ENCODE data around the gene BMPR1B.

DNA sequence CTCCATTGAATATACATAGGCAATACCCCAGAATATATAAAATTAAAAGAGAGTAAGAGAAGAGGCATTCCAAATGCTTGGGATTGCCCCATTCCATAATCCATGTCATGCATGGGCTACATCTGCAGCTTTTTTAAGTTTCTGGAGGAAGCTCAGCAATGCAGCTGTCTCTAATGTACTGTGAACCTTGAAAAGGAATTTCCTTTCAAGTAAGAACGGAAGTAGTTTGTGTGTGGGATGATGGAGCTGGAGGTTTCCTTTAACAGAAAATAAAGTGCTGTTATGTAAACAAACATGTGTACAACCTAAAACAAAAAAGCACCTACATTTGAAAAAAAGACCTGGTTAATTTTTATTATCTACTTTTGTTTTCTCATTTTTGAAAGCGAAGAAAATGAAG is 303.5 kb downstream of the BMPR1B start:
- TF ChIP-seq, protein P1, sequence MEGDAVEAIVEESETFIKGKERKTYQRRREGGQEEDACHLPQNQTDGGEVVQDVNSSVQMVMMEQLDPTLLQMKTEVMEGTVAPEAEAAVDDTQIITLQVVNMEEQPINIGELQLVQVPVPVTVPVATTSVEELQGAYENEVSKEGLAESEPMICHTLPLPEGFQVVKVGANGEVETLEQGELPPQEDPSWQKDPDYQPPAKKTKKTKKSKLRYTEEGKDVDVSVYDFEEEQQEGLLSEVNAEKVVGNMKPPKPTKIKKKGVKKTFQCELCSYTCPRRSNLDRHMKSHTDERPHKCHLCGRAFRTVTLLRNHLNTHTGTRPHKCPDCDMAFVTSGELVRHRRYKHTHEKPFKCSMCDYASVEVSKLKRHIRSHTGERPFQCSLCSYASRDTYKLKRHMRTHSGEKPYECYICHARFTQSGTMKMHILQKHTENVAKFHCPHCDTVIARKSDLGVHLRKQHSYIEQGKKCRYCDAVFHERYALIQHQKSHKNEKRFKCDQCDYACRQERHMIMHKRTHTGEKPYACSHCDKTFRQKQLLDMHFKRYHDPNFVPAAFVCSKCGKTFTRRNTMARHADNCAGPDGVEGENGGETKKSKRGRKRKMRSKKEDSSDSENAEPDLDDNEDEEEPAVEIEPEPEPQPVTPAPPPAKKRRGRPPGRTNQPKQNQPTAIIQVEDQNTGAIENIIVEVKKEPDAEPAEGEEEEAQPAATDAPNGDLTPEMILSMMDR (tag by site-specific recombination; IDR thresholded peaks at IDR 0.05): no peak
- TF ChIP-seq HOXD13 (CRISPR knock-in tag; IDR thresholded peaks at IDR 0.05; ENCODE audit: borderline replicate concordance) (no peak), ZNF837 (tag by site-specific recombination; IDR thresholded peaks at IDR 0.05) (no peak), ZNF629 (tag by site-specific recombination; IDR thresholded peaks at IDR 0.05) (no peak), ZNF24 (tag by site-specific recombination; IDR thresholded peaks at IDR 0.05) (no peak), TCF7L2 (IDR thresholded peaks at IDR 0.05; ENCODE audit: borderline replicate concordance, low read depth, low read length) (no peak), MZF1 (tag by site-specific recombination; IDR thresholded peaks at IDR 0.05; ENCODE audit: borderline replicate concordance) (no peak), ZNF645 (tag by site-specific recombination; IDR thresholded peaks at IDR 0.05) (no peak)
- TF ChIP-seq, protein P2, sequence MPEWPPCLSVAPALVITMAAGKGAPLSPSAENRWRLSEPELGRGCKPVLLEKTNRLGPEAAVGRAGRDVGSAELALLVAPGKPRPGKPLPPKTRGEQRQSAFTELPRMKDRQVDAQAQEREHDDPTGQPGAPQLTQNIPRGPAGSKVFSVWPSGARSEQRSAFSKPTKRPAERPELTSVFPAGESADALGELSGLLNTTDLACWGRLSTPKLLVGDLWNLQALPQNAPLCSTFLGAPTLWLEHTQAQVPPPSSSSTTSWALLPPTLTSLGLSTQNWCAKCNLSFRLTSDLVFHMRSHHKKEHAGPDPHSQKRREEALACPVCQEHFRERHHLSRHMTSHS (tag by site-specific recombination; IDR thresholded peaks at IDR 0.05): no peak

All from HEK293 (cell line).